Endothelial cell of umbilical vein (primary cell): ENCODE measurements around the gene MARK4. TPM values are rescaled to one million over a fixed set of nuclear protein-coding genes. Genes with fewer than 3 reads are reported as not detected.

Source experiments
- BruUV-seq: library from RNA; stranded (reverse); fragments of 400-500 nt; replicated peaks from 2 replicates; lab custom pipeline; 2021; lab: Mats Ljungman, UMichigan
- CTCF ChIA-PET: fragments of 300-600, 350-600 bp; sonication (Branson Sonifier 250); formaldehyde crosslinking; loops from one replicate; lab custom pipeline; 2021; ENCODE audit warnings: antibody characterized with exemption, inconsistent platforms; lab: Charles Lee
- POLR2A ChIA-PET: fragments of 300-600, 350-600 bp; sonication (Branson Sonifier 250); formaldehyde crosslinking; loops from one replicate; lab custom pipeline; 2021; ENCODE audit warnings: antibody characterized with exemption, inconsistent platforms; lab: Charles Lee
- DNase-seq: peaks from one replicate; pipeline ENCODE4 v3.0.0-alpha.2; 2011; ENCODE audit warnings: low read depth, low spot score
- FAIRE-seq: peaks from 2 replicates; lab custom pipeline; 2011; peaks lifted over from hg19 to GRCh38; lab: Jason Lieb, UNC
- H2AFZ ChIP-seq: 2 replicates; pipeline ENCODE4 v1.6.0; 2012; ENCODE audit warnings: low read depth, low read length, control low read depth, inconsistent platforms
- H3K27ac ChIP-seq: 2 replicates; pipeline ENCODE4 v1.5.1; 2011; ENCODE audit warnings: low read depth, mild to moderate bottlenecking, control low read depth, low read length, moderate library complexity; ENCODE audit not compliant: insufficient read depth
- H3K27me3 ChIP-seq, 2 experiments: 2 replicates each; pipeline versions ENCODE4 v1.6.0 to v1.6.1; 2011; ENCODE audit warnings: low read length in 2 of 2, mixed read lengths in 1 of 2; ENCODE audit not compliant: control insufficient read depth in 2 of 2, insufficient read depth in 2 of 2
- H3K36me3 ChIP-seq, 2 experiments: 2 replicates in 1 of 2; 3 replicates in 1 of 2; pipeline ENCODE4 v1.5.1; 2011; ENCODE audit warnings: low read length in 2 of 2, mild to moderate bottlenecking in 1 of 2, moderate library complexity in 1 of 2; ENCODE audit not compliant: control insufficient read depth in 2 of 2, insufficient read depth in 2 of 2; ENCODE audit errors: extremely low read depth in 1 of 2
- H3K4me1 ChIP-seq: 3 replicates; pipeline ENCODE4 v1.5.1; 2011; ENCODE audit warnings: mild to moderate bottlenecking, low read length; ENCODE audit not compliant: control insufficient read depth, insufficient read depth; ENCODE audit errors: extremely low read depth
- H3K4me2 ChIP-seq: 2 replicates; pipeline ENCODE4 v1.6.1; 2011; ENCODE audit warnings: low read length, control low read depth, mixed read lengths; ENCODE audit not compliant: insufficient read depth
- H3K4me3 ChIP-seq, 3 experiments: fragments of 200-600 bp in 1 of 3; sonication (generic), shearing (Covaris generic) in 1 of 3; replicated peaks in 1 of 3; 2 replicates each; pipeline ENCODE4 v1.5.1; 2011 to 2016; ENCODE audit warnings: control low read depth in 3 of 3, low read length in 3 of 3, mild to moderate bottlenecking in 2 of 3, inconsistent platforms in 1 of 3, low read depth in 1 of 3, moderate library complexity in 1 of 3; ENCODE audit not compliant: insufficient read depth in 1 of 3
- H3K79me2 ChIP-seq: 2 replicates; pipeline ENCODE4 v1.6.0; 2012; ENCODE audit warnings: low read length, inconsistent platforms; ENCODE audit not compliant: control insufficient read depth, insufficient read depth
- H3K9ac ChIP-seq: replicated peaks from 2 replicates; pipeline ENCODE3; 2011; ENCODE audit warnings: low read length, control low read depth; ENCODE audit not compliant: insufficient read depth; ENCODE audit errors: extremely low read depth
- H3K9me1 ChIP-seq: replicated peaks from 3 replicates; pipeline ENCODE4 v1.6.0; 2011; ENCODE audit warnings: mild to moderate bottlenecking, low read length; ENCODE audit not compliant: control insufficient read depth, insufficient read depth; ENCODE audit errors: extremely low read depth
- H3K9me3 ChIP-seq: replicated peaks from 2 replicates; pipeline ENCODE4 v1.5.1; 2012; ENCODE audit warnings: low read length, inconsistent platforms; ENCODE audit not compliant: control insufficient read depth, insufficient read depth
- H4K20me1 ChIP-seq: replicated peaks from 2 replicates; pipeline ENCODE3; 2011; ENCODE audit warnings: mild to moderate bottlenecking, low read length; ENCODE audit not compliant: control insufficient read depth, insufficient read depth; ENCODE audit errors: extremely low read depth
- CTCF ChIP-seq, 2 donors: IDR thresholded peaks; 1 replicate in 1 of 2; 2 replicates in 1 of 2; pipeline ENCODE4 v1.5.1; 2011; ENCODE audit warnings: low read length in 2 of 2, mild to moderate bottlenecking in 2 of 2, moderate library complexity in 2 of 2, control low read depth in 1 of 2, inconsistent platforms in 1 of 2, low read depth in 1 of 2; ENCODE audit not compliant: insufficient read depth in 1 of 2; ENCODE audit errors: extremely low read depth in 1 of 2
- EZH2 ChIP-seq: IDR thresholded peaks from 2 replicates; pipeline ENCODE4 v1.6.1; 2012; ENCODE audit warnings: borderline replicate concordance, low read depth, mild to moderate bottlenecking, moderate library complexity, low read length, inconsistent platforms; ENCODE audit not compliant: severe bottlenecking
- FOS ChIP-seq: IDR thresholded peaks from 2 replicates; pipeline ENCODE4 v1.6.1; 2011; ENCODE audit warnings: mild to moderate bottlenecking, low read length, moderate library complexity, borderline replicate concordance; ENCODE audit not compliant: insufficient read depth
- GATA2 ChIP-seq: IDR thresholded peaks from 2 replicates; pipeline ENCODE4 v1.7.0; 2011; ENCODE audit warnings: low read depth, mild to moderate bottlenecking, moderate library complexity, mixed read lengths, low read length; ENCODE audit not compliant: insufficient read length, insufficient read depth
- JUN ChIP-seq: IDR thresholded peaks from 2 replicates; pipeline ENCODE4 v1.6.1; 2011; ENCODE audit warnings: borderline replicate concordance, low read depth; ENCODE audit not compliant: insufficient read length, insufficient read depth
- MAX ChIP-seq: IDR thresholded peaks from 2 replicates; pipeline ENCODE4 v1.6.1; 2011; ENCODE audit not compliant: insufficient read depth, insufficient read length
- MYC ChIP-seq: IDR thresholded peaks from one replicate; pipeline ENCODE4 v1.6.1; 2011; ENCODE audit warnings: mild to moderate bottlenecking, low read depth, low read length
- POLR2AphosphoS5 ChIP-seq: IDR thresholded peaks from 2 replicates; pipeline ENCODE4 v1.6.1; 2012; ENCODE audit warnings: low read depth, mild to moderate bottlenecking, control low read depth, low read length, moderate library complexity; ENCODE audit not compliant: insufficient read depth
- dilution Hi-C: fragments of 300-500 bp; cut with MboI; formaldehyde crosslinking; loops from one replicate; pipeline ENCODE4 v1.15.0; 2019; ENCODE audit warnings: low sequenced_read_pairs; ENCODE audit not compliant: extremely low pct_ligation_motif_present
- intact Hi-C: fragments of 100-400 bp; cut with micrococcal nuclease; formaldehyde crosslinking; loops from one replicate; pipeline ENCODE4 v1.10.0; 2022
- polyA plus RNA-seq, 4 experiments: library from polyadenylated mRNA; depleted of rRNA in 3 of 4; stranded (reverse) in 3 of 4; unstranded in 1 of 4; fragments of >200 nt; gene quantifications; 2 replicates each; pipeline versions ENCODE4 v1.2.1 to v1.2.3, GENCODE V29; 2011 to 2012; ENCODE audit warnings: missing spikeins in 1 of 4
- total RNA-seq: library from RNA; stranded (reverse); gene quantifications from 2 replicates; pipeline ENCODE4 v1.2.3, GENCODE V29; 2021

The MARK4 gene
- total and polyA plus RNA-seq, 2 donors (not counting 3 experiments of a cell fraction or from before 2014, with no cell fraction given): 13.9 to 51.6 TPM

- no peaks in the 10 kb centered on the region for H3K79me2 ChIP-seq
- H4K20me1 ChIP-seq: no peaks in the 10 kb centered on the region
- DNase-seq (peak; percentile 10), FAIRE-seq (no peak)
- H3K9me3 ChIP-seq: no peaks in the 10 kb centered on the region
- TF ChIP-seq FOS (no peak), MYC (no peak), CTCF (IDR thresholded peaks at IDR 0.05; ENCODE audit: extremely low read depth in 1 of 2, insufficient read depth in 1 of 2, low read depth in 1 of 2, low read length in 2 of 2) (no peak), MAX (no peak), POLR2AphosphoS5 (no peak), JUN (no peak), GATA2 (no peak), EZH2 (no peak)
- H3K27ac ChIP-seq: no peak overlapping the region
- intact Hi-C loops (no loop called here), dilution Hi-C loops (no loop called here)
- no peaks in the 10 kb centered on the region for H3K27me3 ChIP-seq
- H3K9me1 ChIP-seq: no peaks in the 10 kb centered on the region
- H3K9ac ChIP-seq: no peak overlapping the region
- H3K4me2 ChIP-seq: no peak overlapping the region
- ChIA-PET POLR2A (no interaction called here), CTCF (interaction anchor here (0.6 kb wide), 1 partner anchor 30 kb away, joined by 4 read pairs; no protein-coding TSS in a partner anchor)
- H3K4me3 ChIP-seq: no peak overlapping the region
- no peak overlapping the region for H2AFZ ChIP-seq
- H3K4me1 ChIP-seq: peaks cover 25% of the 10 kb centered on the region
- BruUV-seq: no TSS peak
- H3K36me3 ChIP-seq: no peaks in the 10 kb centered on the region
Measured at GRCh38 chr19:45216667-45217066, 34.4 kb upstream of the MARK4 start.
